Tibial nerve (tissue), 4 donors: ENCODE results near the gene ARHGAP21. TPM values are rescaled to one million over a fixed set of nuclear protein-coding genes. Genes with fewer than 3 reads are reported as not detected.

Experiments
- DNase-seq, 2 donors: peaks; one replicate each; pipeline ENCODE4 v3.0.0-alpha.2; 2019; ENCODE audit warnings: low spot score in 2 of 2
- H3K27ac ChIP-seq, 4 donors: fragments of 200-600 bp; sonication (generic) in 3 of 4; one replicate each; pipeline ENCODE4 v1.5.1; 2017 to 2019; ENCODE audit warnings: mild to moderate bottlenecking in 1 of 4
- H3K27me3 ChIP-seq, 2 donors: fragments of 200-600 bp; sonication (generic) in 1 of 2; one replicate each; pipeline versions ENCODE4 v1.5.1 to v1.6.0; 2017 to 2019
- H3K36me3 ChIP-seq, 3 donors: fragments of 200-600 bp; sonication (generic); one replicate each; pipeline ENCODE4 v1.5.1; 2018 to 2019
- H3K4me1 ChIP-seq, 4 donors: fragments of 200-600 bp; sonication (generic) in 3 of 4; one replicate each; pipeline ENCODE4 v1.5.1; 2017 to 2019
- H3K4me3 ChIP-seq, 4 donors: fragments of 200-600 bp; sonication (generic) in 3 of 4; one replicate each; pipeline ENCODE4 v1.5.1; 2017 to 2019; ENCODE audit warnings: mild to moderate bottlenecking in 1 of 4, moderate library complexity in 1 of 4
- H3K9me3 ChIP-seq, 4 donors: fragments of 200-600 bp; sonication (generic) in 3 of 4; one replicate each; pipeline ENCODE4 v1.5.1; 2017 to 2019
- CTCF ChIP-seq, 5 experiments: fragments of 200-600 bp in 3 of 5; fragments of 450-650 bp in 2 of 5; sonication (generic) in 3 of 5; IDR thresholded peaks; one replicate each; pipeline ENCODE4 v1.5.1; 2016 to 2019; ENCODE audit warnings: antibody characterized with exemption in 5 of 5, mild to moderate bottlenecking in 3 of 5, moderate library complexity in 2 of 5
- EP300 ChIP-seq, 2 donors: sonication (generic); formaldehyde crosslinking; IDR thresholded peaks; one replicate each; pipeline ENCODE4 v1.6.1; 2017; ENCODE audit warnings: antibody characterized with exemption in 2 of 2, mild to moderate bottlenecking in 1 of 2
- POLR2A ChIP-seq, 2 donors: fragments of 450-650 bp; IDR thresholded peaks; one replicate each; pipeline ENCODE4 v1.6.1; 2017; ENCODE audit warnings: antibody characterized with exemption in 2 of 2, mild to moderate bottlenecking in 2 of 2, moderate library complexity in 2 of 2
- WGBS, 2 donors: methylation state at CpG; one replicate each; pipeline ENCODE4 v1.1.5; 2018; 5-methylcytosine and 5-hydroxymethylcytosine counted together
- total RNA-seq, 4 donors: library from RNA; depleted of rRNA; stranded (reverse); fragments of >200 nt; gene quantifications; one replicate each; pipeline ENCODE4 v1.1.0, GENCODE V29; 2016

Gene ARHGAP21
- total RNA-seq, 4 donors from 2014 or later, result 56.7 to 116 (median 80.2) TPM

DNA sequence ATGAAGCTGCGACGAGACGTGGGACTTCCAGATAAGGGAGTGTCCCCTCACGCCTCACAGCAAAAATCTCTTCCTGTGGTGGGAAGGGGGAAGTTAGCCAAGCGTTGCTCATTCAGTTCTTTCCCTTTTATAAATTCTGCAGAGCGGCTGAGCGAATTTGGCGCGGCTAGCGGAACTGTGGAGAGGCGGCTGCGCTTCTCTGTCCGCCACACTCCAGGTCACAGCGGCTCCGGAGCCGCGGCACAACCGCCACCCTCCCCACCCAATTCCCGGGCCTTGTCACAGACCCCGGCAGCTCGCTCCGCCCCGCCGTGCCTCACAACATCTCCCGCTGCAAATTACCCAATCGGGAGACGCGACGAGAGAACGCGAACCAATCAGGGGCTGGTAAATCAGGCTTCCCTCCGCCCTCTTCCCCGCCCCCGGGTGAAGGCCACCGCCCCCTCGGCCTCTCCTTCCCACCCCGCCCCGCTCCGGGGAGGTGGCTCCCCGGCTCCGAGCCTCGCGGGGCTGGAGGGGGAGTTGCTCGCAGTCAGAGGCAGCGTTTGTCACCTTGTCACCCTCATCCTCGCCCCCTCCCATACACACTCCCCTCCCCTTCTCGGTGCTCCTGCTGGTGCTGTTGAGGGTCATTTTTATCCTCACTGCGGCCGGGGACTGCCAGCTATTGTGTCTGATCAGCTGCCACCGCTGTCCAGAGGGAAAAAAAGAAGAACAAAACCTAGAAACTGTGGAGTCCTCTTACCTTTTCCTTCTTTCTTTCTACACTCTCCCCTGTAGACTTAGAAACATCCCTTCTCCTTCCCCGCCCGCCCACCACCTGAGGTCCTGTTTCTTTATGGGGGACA is 918 bp upstream of the ARHGAP21 start:
- no peaks in the 10 kb centered on the region for H3K27me3 ChIP-seq
- H3K36me3 ChIP-seq, result no peaks in the 10 kb centered on the region
- H3K27ac ChIP-seq, result peak overlapping the region; percentile 78 to 98 (median 92)
- H3K4me1 ChIP-seq, result peaks cover 0 to 35% (median 25%) of the 10 kb centered on the region in 4 donors
- TF ChIP-seq EP300 (IDR thresholded peaks at IDR 0.05), result peak in 1 of 2 donors; percentile 96
- peak in 1 of 5 experiments; percentile 8 for TF ChIP-seq CTCF (IDR thresholded peaks at IDR 0.05)
- peak; percentile 92 to 95 for TF ChIP-seq POLR2A (IDR thresholded peaks at IDR 0.05)
- WGBS, 2 donors, result 2 to 3% methylated on average over 43 to 51 of the region's 52 CpGs
- H3K4me3 ChIP-seq, result peak overlapping the region; percentile 59 to 81 (median 69)
- peak; percentile 98 to 99 for DNase-seq
- no peaks in the 10 kb centered on the region for H3K9me3 ChIP-seq

DNA sequence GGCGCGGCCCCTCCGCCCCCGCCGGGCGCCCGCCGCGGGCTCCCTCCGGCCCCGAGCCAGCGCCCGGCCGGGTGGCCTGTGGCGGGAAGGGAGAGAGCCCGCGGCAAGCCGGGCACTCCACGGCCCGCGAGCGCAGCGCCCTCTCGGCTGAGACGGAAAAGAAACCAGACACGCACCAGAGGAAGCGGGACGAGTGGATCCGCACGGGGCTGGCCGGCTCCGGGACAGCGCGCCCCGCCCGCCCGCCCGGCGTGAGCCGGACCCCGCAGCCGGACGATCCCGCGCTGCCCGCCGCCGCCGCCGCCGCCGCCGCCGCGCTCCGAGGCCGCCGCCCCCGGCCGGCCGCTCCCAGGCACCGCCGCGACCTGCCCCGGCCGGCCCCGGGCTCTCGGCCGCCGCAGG is 300 bp downstream of the ARHGAP21 start:
- no peak for DNase-seq
- Histone ChIP-seq H3K27ac (peak overlapping the region; percentile 90 to 98 (median 96)), H3K36me3 (no peaks in the 10 kb centered on the region), H3K27me3 (no peaks in the 10 kb centered on the region), H3K9me3 (no peaks in the 10 kb centered on the region), H3K4me1 (peaks cover 0 to 47% (median 26%) of the 10 kb centered on the region in 4 donors), H3K4me3 (peak overlapping the region; percentile 27 to 84 (median 65))
- WGBS, 2 donors, result 0% methylated on average over 3 to 22 of the region's 70 CpGs
- TF ChIP-seq POLR2A (IDR thresholded peaks at IDR 0.05), result no peak
- no peak for TF ChIP-seq CTCF (IDR thresholded peaks at IDR 0.05)
- no peak for TF ChIP-seq EP300 (IDR thresholded peaks at IDR 0.05)

- H3K36me3 ChIP-seq, result no peaks in the 10 kb centered on the region
- peak overlapping the region; percentile 90 to 98 (median 94) for H3K27ac ChIP-seq
- TF ChIP-seq POLR2A (IDR thresholded peaks at IDR 0.05), result peak in 1 of 2 donors; percentile 29
- TF ChIP-seq EP300 (IDR thresholded peaks at IDR 0.05), result peak in 1 of 2 donors; percentile 46
- TF ChIP-seq CTCF (IDR thresholded peaks at IDR 0.05), result peak in 1 of 5 experiments; percentile 11
- H3K27me3 ChIP-seq, result no peaks in the 10 kb centered on the region
- H3K4me3 ChIP-seq, result peak overlapping the region; percentile 47 to 84 (median 65)
- no peaks in the 10 kb centered on the region for H3K9me3 ChIP-seq
- 1 to 3% methylated on average over 11 to 24 of the region's 84 CpGs for WGBS, 2 donors
- H3K4me1 ChIP-seq, result peaks cover 0 to 53% (median 26%) of the 10 kb centered on the region in 4 donors
- DNase-seq, result peak; percentile 31 to 33
These were observed 856 bp downstream of the ARHGAP21 start for GRCh38 chr10:24722676-24723385.

GRCh38 chr10:24722131-24722675 is 1.5 kb downstream of the ARHGAP21 start:
- H3K27ac ChIP-seq, result peak overlapping the region; percentile 90 to 98 (median 94)

More at GRCh38 chr10:24722131-24722675, 1.5 kb downstream of the ARHGAP21 start:
- TF ChIP-seq EP300 (IDR thresholded peaks at IDR 0.05) (no peak), CTCF (IDR thresholded peaks at IDR 0.05) (no peak), POLR2A (IDR thresholded peaks at IDR 0.05) (no peak)
- 10 to 23% methylated on average over 19 of the region's 19 CpGs for WGBS, 2 donors
- no peak for DNase-seq
- Histone ChIP-seq H3K27me3 (no peaks in the 10 kb centered on the region), H3K4me1 (peaks cover 0 to 59% (median 27%) of the 10 kb centered on the region in 4 donors), H3K36me3 (no peaks in the 10 kb centered on the region), H3K4me3 (peak overlapping the region; percentile 47 to 84 (median 65)), H3K9me3 (no peaks in the 10 kb centered on the region)
